Endothelial cell of umbilical vein (primary cell): ENCODE measurements around the gene NME7. TPM values are rescaled to one million over a fixed set of nuclear protein-coding genes. Genes with fewer than 3 reads are reported as not detected.

Source experiments
- BruUV-seq: library from RNA; stranded (reverse); fragments of 400-500 nt; replicated peaks from 2 replicates; lab custom pipeline; 2021; lab: Mats Ljungman, UMichigan
- CTCF ChIA-PET: fragments of 300-600, 350-600 bp; sonication (Branson Sonifier 250); formaldehyde crosslinking; loops from one replicate; lab custom pipeline; 2021; ENCODE audit warnings: antibody characterized with exemption, inconsistent platforms; lab: Charles Lee
- POLR2A ChIA-PET: fragments of 300-600, 350-600 bp; sonication (Branson Sonifier 250); formaldehyde crosslinking; loops from one replicate; lab custom pipeline; 2021; ENCODE audit warnings: antibody characterized with exemption, inconsistent platforms; lab: Charles Lee
- DNase-seq: peaks from one replicate; pipeline ENCODE4 v3.0.0-alpha.2; 2011; ENCODE audit warnings: low read depth, low spot score
- FAIRE-seq: peaks from 2 replicates; lab custom pipeline; 2011; peaks lifted over from hg19 to GRCh38; lab: Jason Lieb, UNC
- H2AFZ ChIP-seq: 2 replicates; pipeline ENCODE4 v1.6.0; 2012; ENCODE audit warnings: low read depth, low read length, control low read depth, inconsistent platforms
- H3K27ac ChIP-seq: 2 replicates; pipeline ENCODE4 v1.5.1; 2011; ENCODE audit warnings: low read depth, mild to moderate bottlenecking, control low read depth, low read length, moderate library complexity; ENCODE audit not compliant: insufficient read depth
- H3K27me3 ChIP-seq, 2 experiments: 2 replicates each; pipeline versions ENCODE4 v1.6.0 to v1.6.1; 2011; ENCODE audit warnings: low read length in 2 of 2, mixed read lengths in 1 of 2; ENCODE audit not compliant: control insufficient read depth in 2 of 2, insufficient read depth in 2 of 2
- H3K36me3 ChIP-seq, 2 experiments: 2 replicates in 1 of 2; 3 replicates in 1 of 2; pipeline ENCODE4 v1.5.1; 2011; ENCODE audit warnings: low read length in 2 of 2, mild to moderate bottlenecking in 1 of 2, moderate library complexity in 1 of 2; ENCODE audit not compliant: control insufficient read depth in 2 of 2, insufficient read depth in 2 of 2; ENCODE audit errors: extremely low read depth in 1 of 2
- H3K4me1 ChIP-seq: 3 replicates; pipeline ENCODE4 v1.5.1; 2011; ENCODE audit warnings: mild to moderate bottlenecking, low read length; ENCODE audit not compliant: control insufficient read depth, insufficient read depth; ENCODE audit errors: extremely low read depth
- H3K4me2 ChIP-seq: 2 replicates; pipeline ENCODE4 v1.6.1; 2011; ENCODE audit warnings: low read length, control low read depth, mixed read lengths; ENCODE audit not compliant: insufficient read depth
- H3K4me3 ChIP-seq, 3 experiments: fragments of 200-600 bp in 1 of 3; sonication (generic), shearing (Covaris generic) in 1 of 3; replicated peaks in 1 of 3; 2 replicates each; pipeline ENCODE4 v1.5.1; 2011 to 2016; ENCODE audit warnings: control low read depth in 3 of 3, low read length in 3 of 3, mild to moderate bottlenecking in 2 of 3, inconsistent platforms in 1 of 3, low read depth in 1 of 3, moderate library complexity in 1 of 3; ENCODE audit not compliant: insufficient read depth in 1 of 3
- H3K79me2 ChIP-seq: 2 replicates; pipeline ENCODE4 v1.6.0; 2012; ENCODE audit warnings: low read length, inconsistent platforms; ENCODE audit not compliant: control insufficient read depth, insufficient read depth
- H3K9ac ChIP-seq: replicated peaks from 2 replicates; pipeline ENCODE3; 2011; ENCODE audit warnings: low read length, control low read depth; ENCODE audit not compliant: insufficient read depth; ENCODE audit errors: extremely low read depth
- H3K9me1 ChIP-seq: replicated peaks from 3 replicates; pipeline ENCODE4 v1.6.0; 2011; ENCODE audit warnings: mild to moderate bottlenecking, low read length; ENCODE audit not compliant: control insufficient read depth, insufficient read depth; ENCODE audit errors: extremely low read depth
- H3K9me3 ChIP-seq: replicated peaks from 2 replicates; pipeline ENCODE4 v1.5.1; 2012; ENCODE audit warnings: low read length, inconsistent platforms; ENCODE audit not compliant: control insufficient read depth, insufficient read depth
- H4K20me1 ChIP-seq: replicated peaks from 2 replicates; pipeline ENCODE3; 2011; ENCODE audit warnings: mild to moderate bottlenecking, low read length; ENCODE audit not compliant: control insufficient read depth, insufficient read depth; ENCODE audit errors: extremely low read depth
- EZH2 ChIP-seq: IDR thresholded peaks from 2 replicates; pipeline ENCODE4 v1.6.1; 2012; ENCODE audit warnings: borderline replicate concordance, low read depth, mild to moderate bottlenecking, moderate library complexity, low read length, inconsistent platforms; ENCODE audit not compliant: severe bottlenecking
- FOS ChIP-seq: IDR thresholded peaks from 2 replicates; pipeline ENCODE4 v1.6.1; 2011; ENCODE audit warnings: mild to moderate bottlenecking, low read length, moderate library complexity, borderline replicate concordance; ENCODE audit not compliant: insufficient read depth
- GATA2 ChIP-seq: IDR thresholded peaks from 2 replicates; pipeline ENCODE4 v1.7.0; 2011; ENCODE audit warnings: low read depth, mild to moderate bottlenecking, moderate library complexity, mixed read lengths, low read length; ENCODE audit not compliant: insufficient read length, insufficient read depth
- JUN ChIP-seq: IDR thresholded peaks from 2 replicates; pipeline ENCODE4 v1.6.1; 2011; ENCODE audit warnings: borderline replicate concordance, low read depth; ENCODE audit not compliant: insufficient read length, insufficient read depth
- MYC ChIP-seq: IDR thresholded peaks from one replicate; pipeline ENCODE4 v1.6.1; 2011; ENCODE audit warnings: mild to moderate bottlenecking, low read depth, low read length
- POLR2A ChIP-seq: IDR thresholded peaks from 2 replicates; pipeline ENCODE4 v1.6.1; 2012; ENCODE audit warnings: low read depth, mild to moderate bottlenecking, control low read depth, low read length
- POLR2AphosphoS5 ChIP-seq: IDR thresholded peaks from 2 replicates; pipeline ENCODE4 v1.6.1; 2012; ENCODE audit warnings: low read depth, mild to moderate bottlenecking, control low read depth, low read length, moderate library complexity; ENCODE audit not compliant: insufficient read depth
- dilution Hi-C: fragments of 300-500 bp; cut with MboI; formaldehyde crosslinking; loops from one replicate; pipeline ENCODE4 v1.15.0; 2019; ENCODE audit warnings: low sequenced_read_pairs; ENCODE audit not compliant: extremely low pct_ligation_motif_present
- intact Hi-C: fragments of 100-400 bp; cut with micrococcal nuclease; formaldehyde crosslinking; loops from one replicate; pipeline ENCODE4 v1.10.0; 2022
- polyA plus RNA-seq, 4 experiments: library from polyadenylated mRNA; depleted of rRNA in 3 of 4; stranded (reverse) in 3 of 4; unstranded in 1 of 4; fragments of >200 nt; gene quantifications; 2 replicates each; pipeline versions ENCODE4 v1.2.1 to v1.2.3, GENCODE V29; 2011 to 2012; ENCODE audit warnings: missing spikeins in 1 of 4
- total RNA-seq: library from RNA; stranded (reverse); gene quantifications from 2 replicates; pipeline ENCODE4 v1.2.3, GENCODE V29; 2021
- TF ChIP-seq, protein P1 (sequence below), 2 donors: IDR thresholded peaks; 1 replicate in 1 of 2; 2 replicates in 1 of 2; pipeline ENCODE4 v1.5.1; 2011; ENCODE audit warnings: low read length in 2 of 2, mild to moderate bottlenecking in 2 of 2, moderate library complexity in 2 of 2, control low read depth in 1 of 2, inconsistent platforms in 1 of 2, low read depth in 1 of 2; ENCODE audit not compliant: insufficient read depth in 1 of 2; ENCODE audit errors: extremely low read depth in 1 of 2
- TF ChIP-seq, protein P2 (sequence below): IDR thresholded peaks from 2 replicates; pipeline ENCODE4 v1.6.1; 2011; ENCODE audit not compliant: insufficient read depth, insufficient read length

Gene NME7
- total and polyA plus RNA-seq, 2 donors (not counting 3 experiments of a cell fraction or from before 2014, with no cell fraction given) = 16.5 to 25.3 TPM

DNA sequence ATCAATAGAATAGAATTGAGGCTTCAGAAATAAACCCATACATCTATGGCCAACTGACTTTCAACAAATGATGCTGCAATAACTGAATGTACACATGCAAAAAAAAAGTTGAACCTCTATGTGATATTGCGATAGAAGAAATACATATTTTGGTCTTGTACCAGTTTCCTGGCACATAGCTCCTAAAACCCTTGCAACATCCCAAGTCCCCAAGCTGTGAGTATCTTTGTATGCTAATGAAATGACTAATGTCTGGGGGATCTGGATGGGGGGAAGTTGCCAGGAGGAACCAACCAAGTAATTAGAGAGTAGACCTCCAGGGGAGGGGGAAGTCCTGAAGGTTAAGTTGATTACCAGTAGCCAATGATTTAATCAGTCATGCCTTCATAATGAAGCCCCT is 24.8 kb upstream of the NME7 start:
- DNase-seq = no peak
- H3K4me1 ChIP-seq = no peaks in the 10 kb centered on the region
- POLR2A ChIA-PET = no interaction called here
- CTCF ChIA-PET = interaction anchor here (1.4 kb wide), 1 partner anchor 24 kb away, joined by 3 read pairs; the partner anchor contains the start of gene BLZF1
- H3K27me3 ChIP-seq = no peaks in the 10 kb centered on the region
- no peak overlapping the region for H2AFZ ChIP-seq
- no TSS peak for BruUV-seq
- H3K79me2 ChIP-seq = no peaks in the 10 kb centered on the region
- H3K9me1 ChIP-seq = no peaks in the 10 kb centered on the region
- H3K27ac ChIP-seq = no peak overlapping the region
- no peak for FAIRE-seq
- dilution Hi-C loops = no loop called here
- H3K4me2 ChIP-seq = no peak overlapping the region
- H3K9ac ChIP-seq = no peak overlapping the region
- no peaks in the 10 kb centered on the region for H4K20me1 ChIP-seq
- no peak overlapping the region for H3K4me3 ChIP-seq
- no peak for TF ChIP-seq MYC
- peaks cover 4 to 9% of the 10 kb centered on the region in 2 experiments for H3K36me3 ChIP-seq
- intact Hi-C loops = no loop called here
- H3K9me3 ChIP-seq = no peaks in the 10 kb centered on the region

DNA sequence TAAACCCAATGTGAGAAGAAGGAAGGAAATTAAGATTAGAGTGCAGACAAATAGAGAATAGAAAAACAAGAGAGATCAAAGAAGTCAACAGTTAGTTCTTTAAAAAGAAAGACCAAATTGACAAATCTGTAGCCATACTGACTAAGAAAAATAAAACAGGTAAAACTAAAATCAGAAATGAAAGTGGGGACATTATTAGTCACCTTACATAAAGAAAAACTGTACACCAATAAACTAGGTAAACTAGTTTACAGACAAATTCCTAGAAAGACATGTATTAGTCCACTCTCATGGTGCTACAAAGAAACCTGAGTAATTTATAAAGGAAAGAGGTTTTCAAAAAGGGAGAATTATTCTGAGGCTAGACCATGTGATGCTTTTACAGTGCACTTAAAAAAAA is 22.7 kb upstream of the NME7 start:
- FAIRE-seq = no peak
- ChIA-PET CTCF (interaction anchor here (1.5 kb wide), 1 partner anchor 787 kb away, joined by 6 read pairs; no protein-coding TSS in a partner anchor), POLR2A (interaction anchor here (0.6 kb wide), 1 partner anchor 146 kb away, joined by 5 read pairs; no protein-coding TSS in a partner anchor)
- Histone ChIP-seq H3K27me3 (no peaks in the 10 kb centered on the region), H3K9me1 (no peaks in the 10 kb centered on the region), H3K27ac (no peak overlapping the region), H3K79me2 (no peaks in the 10 kb centered on the region), H4K20me1 (no peaks in the 10 kb centered on the region), H3K9ac (no peak overlapping the region), H3K4me1 (no peaks in the 10 kb centered on the region), H3K4me3 (no peak overlapping the region), H2AFZ (no peak overlapping the region), H3K4me2 (no peak overlapping the region), H3K36me3 (peaks cover 6 to 11% of the 10 kb centered on the region in 2 experiments), H3K9me3 (no peaks in the 10 kb centered on the region)
- intact Hi-C loops = no loop called here
- dilution Hi-C loops = no loop called here
- TF ChIP-seq, protein P1, sequence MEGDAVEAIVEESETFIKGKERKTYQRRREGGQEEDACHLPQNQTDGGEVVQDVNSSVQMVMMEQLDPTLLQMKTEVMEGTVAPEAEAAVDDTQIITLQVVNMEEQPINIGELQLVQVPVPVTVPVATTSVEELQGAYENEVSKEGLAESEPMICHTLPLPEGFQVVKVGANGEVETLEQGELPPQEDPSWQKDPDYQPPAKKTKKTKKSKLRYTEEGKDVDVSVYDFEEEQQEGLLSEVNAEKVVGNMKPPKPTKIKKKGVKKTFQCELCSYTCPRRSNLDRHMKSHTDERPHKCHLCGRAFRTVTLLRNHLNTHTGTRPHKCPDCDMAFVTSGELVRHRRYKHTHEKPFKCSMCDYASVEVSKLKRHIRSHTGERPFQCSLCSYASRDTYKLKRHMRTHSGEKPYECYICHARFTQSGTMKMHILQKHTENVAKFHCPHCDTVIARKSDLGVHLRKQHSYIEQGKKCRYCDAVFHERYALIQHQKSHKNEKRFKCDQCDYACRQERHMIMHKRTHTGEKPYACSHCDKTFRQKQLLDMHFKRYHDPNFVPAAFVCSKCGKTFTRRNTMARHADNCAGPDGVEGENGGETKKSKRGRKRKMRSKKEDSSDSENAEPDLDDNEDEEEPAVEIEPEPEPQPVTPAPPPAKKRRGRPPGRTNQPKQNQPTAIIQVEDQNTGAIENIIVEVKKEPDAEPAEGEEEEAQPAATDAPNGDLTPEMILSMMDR (IDR thresholded peaks at IDR 0.05; ENCODE audit: extremely low read depth in 1 of 2, insufficient read depth in 1 of 2, low read depth in 1 of 2, low read length in 2 of 2) = no peak
- TF ChIP-seq FOS (no peak), JUN (no peak), POLR2AphosphoS5 (no peak), MYC (no peak), GATA2 (no peak), POLR2A (no peak), EZH2 (no peak)
- TF ChIP-seq, protein P2, sequence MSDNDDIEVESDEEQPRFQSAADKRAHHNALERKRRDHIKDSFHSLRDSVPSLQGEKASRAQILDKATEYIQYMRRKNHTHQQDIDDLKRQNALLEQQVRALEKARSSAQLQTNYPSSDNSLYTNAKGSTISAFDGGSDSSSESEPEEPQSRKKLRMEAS = no peak
- no peak for DNase-seq
- BruUV-seq = no TSS peak
